HepG2 (cell line): Measurements from ENCODE around the gene RAPGEF6.

Source experiments
- CENPX ChIP-seq: sonication (generic); formaldehyde crosslinking; IDR thresholded peaks from 2 replicates; pipeline ENCODE4 v1.9.0; 2021; ENCODE audit warnings: mild to moderate bottlenecking, missing genetic modification reagents, moderate library complexity
- FOXA1 ChIP-seq, 2 experiments: fragments of 450-650 bp in 1 of 2; sonication (generic) in 1 of 2; formaldehyde crosslinking in 1 of 2; IDR thresholded peaks; 2 replicates each; pipeline versions ENCODE4 v1.4.0 to v1.6.1; 2016 to 2020; ENCODE audit warnings: missing genetic modification reagents in 1 of 2
- GABPB1 ChIP-seq: IDR thresholded peaks from 2 replicates; pipeline ENCODE4 v1.6.1; 2016; ENCODE audit warnings: mild to moderate bottlenecking, missing genetic modification reagents, moderate library complexity, missing compliant biosample characterization
- NCOA5 ChIP-seq: sonication (generic); formaldehyde crosslinking; IDR thresholded peaks from 2 replicates; pipeline ENCODE4 v1.4.0; 2020; ENCODE audit warnings: missing genetic modification reagents
- POLR2A ChIP-seq, 2 experiments: IDR thresholded peaks; 2 replicates each; pipeline ENCODE4 v1.6.1; 2011; ENCODE audit warnings: low read depth in 2 of 2, low read length in 2 of 2, mild to moderate bottlenecking in 1 of 2, moderate library complexity in 1 of 2; ENCODE audit not compliant: insufficient read depth in 1 of 2
- RAD21 ChIP-seq: fragments of 450-650 bp; formaldehyde crosslinking; IDR thresholded peaks from 2 replicates; pipeline ENCODE4 v1.5.0; 2020; ENCODE audit warnings: mild to moderate bottlenecking
- ZFX ChIP-seq: sonication (generic); formaldehyde crosslinking; IDR thresholded peaks from 2 replicates; pipeline ENCODE4 v1.4.0; 2020; ENCODE audit warnings: mild to moderate bottlenecking, low read depth, missing genetic modification reagents, moderate library complexity
- ZKSCAN1 ChIP-seq: fragments of 150-350 bp; IDR thresholded peaks from 2 replicates; pipeline ENCODE4 v1.6.1; 2014; ENCODE audit warnings: low read length
- TF ChIP-seq, protein P1 (sequence below): sonication (generic); formaldehyde crosslinking; IDR thresholded peaks from 2 replicates; pipeline ENCODE4 v1.5.0; 2020; ENCODE audit warnings: mild to moderate bottlenecking, missing genetic modification reagents, moderate library complexity
- TF ChIP-seq, protein P2 (sequence below): IDR thresholded peaks from 2 replicates; pipeline ENCODE4 v1.6.1; 2016
- TF ChIP-seq, protein P3 (sequence below): sonication (generic); formaldehyde crosslinking; IDR thresholded peaks from 2 replicates; pipeline ENCODE4 v1.4.0; 2020; ENCODE audit warnings: mild to moderate bottlenecking, missing genetic modification reagents
- TF ChIP-seq, protein P4 (sequence below): sonication (generic); formaldehyde crosslinking; IDR thresholded peaks from 2 replicates; pipeline ENCODE4 v1.8.1; 2023; ENCODE audit warnings: mild to moderate bottlenecking, missing genetic modification reagents

DNA sequence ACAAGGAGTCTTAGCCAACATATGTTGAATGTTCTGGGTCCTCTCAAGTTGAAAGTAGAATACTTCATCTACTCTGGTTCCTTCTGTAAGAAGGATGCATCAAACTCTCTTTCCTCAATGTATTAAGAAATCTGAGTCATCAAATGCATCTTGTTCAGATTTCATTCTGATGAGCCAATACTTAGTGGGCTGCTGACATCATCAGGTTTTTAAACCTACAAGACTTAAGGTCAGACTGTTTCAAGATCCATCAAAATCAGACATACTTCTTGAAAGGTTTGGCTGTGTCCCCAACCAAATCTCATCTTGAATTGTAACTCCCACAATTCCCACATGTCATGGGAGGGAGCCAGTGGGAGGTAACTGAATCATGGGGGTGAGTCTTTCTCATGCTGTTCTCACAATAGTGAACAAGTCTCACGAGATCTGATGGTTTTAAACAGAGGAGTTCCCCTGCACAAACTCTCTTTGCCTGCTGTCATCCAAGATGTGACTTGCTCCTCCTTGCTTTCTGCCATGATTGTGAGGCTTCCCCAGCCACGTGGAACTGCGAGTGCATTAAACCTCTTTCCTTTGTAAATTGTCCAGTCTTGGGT, 168.8 kb downstream of the RAPGEF6 start:
- TF ChIP-seq, protein P1, sequence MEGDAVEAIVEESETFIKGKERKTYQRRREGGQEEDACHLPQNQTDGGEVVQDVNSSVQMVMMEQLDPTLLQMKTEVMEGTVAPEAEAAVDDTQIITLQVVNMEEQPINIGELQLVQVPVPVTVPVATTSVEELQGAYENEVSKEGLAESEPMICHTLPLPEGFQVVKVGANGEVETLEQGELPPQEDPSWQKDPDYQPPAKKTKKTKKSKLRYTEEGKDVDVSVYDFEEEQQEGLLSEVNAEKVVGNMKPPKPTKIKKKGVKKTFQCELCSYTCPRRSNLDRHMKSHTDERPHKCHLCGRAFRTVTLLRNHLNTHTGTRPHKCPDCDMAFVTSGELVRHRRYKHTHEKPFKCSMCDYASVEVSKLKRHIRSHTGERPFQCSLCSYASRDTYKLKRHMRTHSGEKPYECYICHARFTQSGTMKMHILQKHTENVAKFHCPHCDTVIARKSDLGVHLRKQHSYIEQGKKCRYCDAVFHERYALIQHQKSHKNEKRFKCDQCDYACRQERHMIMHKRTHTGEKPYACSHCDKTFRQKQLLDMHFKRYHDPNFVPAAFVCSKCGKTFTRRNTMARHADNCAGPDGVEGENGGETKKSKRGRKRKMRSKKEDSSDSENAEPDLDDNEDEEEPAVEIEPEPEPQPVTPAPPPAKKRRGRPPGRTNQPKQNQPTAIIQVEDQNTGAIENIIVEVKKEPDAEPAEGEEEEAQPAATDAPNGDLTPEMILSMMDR (CRISPR knock-in tag) = no peak
- TF ChIP-seq NCOA5 (CRISPR knock-in tag) (no peak), POLR2A (IDR thresholded peaks at IDR 0.05; ENCODE audit: insufficient read depth in 1 of 2, low read depth in 2 of 2, low read length in 2 of 2) (no peak), FOXA1 (IDR thresholded peaks at IDR 0.05) (no peak), FOXA1 (CRISPR knock-in tag; IDR thresholded peaks at IDR 0.05) (no peak), ZKSCAN1 (no peak), GABPB1 (CRISPR knock-in tag) (no peak), RAD21 (CRISPR knock-in tag) (no peak), ZFX (CRISPR knock-in tag) (no peak), CENPX (CRISPR knock-in tag) (no peak)
- TF ChIP-seq, protein P2, sequence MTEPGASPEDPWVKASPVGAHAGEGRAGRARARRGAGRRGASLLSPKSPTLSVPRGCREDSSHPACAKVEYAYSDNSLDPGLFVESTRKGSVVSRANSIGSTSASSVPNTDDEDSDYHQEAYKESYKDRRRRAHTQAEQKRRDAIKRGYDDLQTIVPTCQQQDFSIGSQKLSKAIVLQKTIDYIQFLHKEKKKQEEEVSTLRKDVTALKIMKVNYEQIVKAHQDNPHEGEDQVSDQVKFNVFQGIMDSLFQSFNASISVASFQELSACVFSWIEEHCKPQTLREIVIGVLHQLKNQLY (CRISPR knock-in tag) = no peak
- TF ChIP-seq, protein P3, sequence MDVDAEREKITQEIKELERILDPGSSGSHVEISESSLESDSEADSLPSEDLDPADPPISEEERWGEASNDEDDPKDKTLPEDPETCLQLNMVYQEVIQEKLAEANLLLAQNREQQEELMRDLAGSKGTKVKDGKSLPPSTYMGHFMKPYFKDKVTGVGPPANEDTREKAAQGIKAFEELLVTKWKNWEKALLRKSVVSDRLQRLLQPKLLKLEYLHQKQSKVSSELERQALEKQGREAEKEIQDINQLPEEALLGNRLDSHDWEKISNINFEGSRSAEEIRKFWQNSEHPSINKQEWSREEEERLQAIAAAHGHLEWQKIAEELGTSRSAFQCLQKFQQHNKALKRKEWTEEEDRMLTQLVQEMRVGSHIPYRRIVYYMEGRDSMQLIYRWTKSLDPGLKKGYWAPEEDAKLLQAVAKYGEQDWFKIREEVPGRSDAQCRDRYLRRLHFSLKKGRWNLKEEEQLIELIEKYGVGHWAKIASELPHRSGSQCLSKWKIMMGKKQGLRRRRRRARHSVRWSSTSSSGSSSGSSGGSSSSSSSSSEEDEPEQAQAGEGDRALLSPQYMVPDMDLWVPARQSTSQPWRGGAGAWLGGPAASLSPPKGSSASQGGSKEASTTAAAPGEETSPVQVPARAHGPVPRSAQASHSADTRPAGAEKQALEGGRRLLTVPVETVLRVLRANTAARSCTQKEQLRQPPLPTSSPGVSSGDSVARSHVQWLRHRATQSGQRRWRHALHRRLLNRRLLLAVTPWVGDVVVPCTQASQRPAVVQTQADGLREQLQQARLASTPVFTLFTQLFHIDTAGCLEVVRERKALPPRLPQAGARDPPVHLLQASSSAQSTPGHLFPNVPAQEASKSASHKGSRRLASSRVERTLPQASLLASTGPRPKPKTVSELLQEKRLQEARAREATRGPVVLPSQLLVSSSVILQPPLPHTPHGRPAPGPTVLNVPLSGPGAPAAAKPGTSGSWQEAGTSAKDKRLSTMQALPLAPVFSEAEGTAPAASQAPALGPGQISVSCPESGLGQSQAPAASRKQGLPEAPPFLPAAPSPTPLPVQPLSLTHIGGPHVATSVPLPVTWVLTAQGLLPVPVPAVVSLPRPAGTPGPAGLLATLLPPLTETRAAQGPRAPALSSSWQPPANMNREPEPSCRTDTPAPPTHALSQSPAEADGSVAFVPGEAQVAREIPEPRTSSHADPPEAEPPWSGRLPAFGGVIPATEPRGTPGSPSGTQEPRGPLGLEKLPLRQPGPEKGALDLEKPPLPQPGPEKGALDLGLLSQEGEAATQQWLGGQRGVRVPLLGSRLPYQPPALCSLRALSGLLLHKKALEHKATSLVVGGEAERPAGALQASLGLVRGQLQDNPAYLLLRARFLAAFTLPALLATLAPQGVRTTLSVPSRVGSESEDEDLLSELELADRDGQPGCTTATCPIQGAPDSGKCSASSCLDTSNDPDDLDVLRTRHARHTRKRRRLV = no peak
- TF ChIP-seq, protein P4, sequence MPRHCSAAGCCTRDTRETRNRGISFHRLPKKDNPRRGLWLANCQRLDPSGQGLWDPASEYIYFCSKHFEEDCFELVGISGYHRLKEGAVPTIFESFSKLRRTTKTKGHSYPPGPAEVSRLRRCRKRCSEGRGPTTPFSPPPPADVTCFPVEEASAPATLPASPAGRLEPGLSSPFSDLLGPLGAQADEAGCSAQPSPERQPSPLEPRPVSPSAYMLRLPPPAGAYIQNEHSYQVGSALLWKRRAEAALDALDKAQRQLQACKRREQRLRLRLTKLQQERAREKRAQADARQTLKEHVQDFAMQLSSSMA (CRISPR knock-in tag) = no peak
